ENCODE measurements around the gene AGMO.

GRCh38 chr7:15571301-15571878, 9.6 kb upstream of the AGMO start:
- no peak for TF ChIP-seq CTCF (IDR thresholded peaks at IDR 0.05)
- no peak for TF ChIP-seq POLR2A (IDR thresholded peaks at IDR 0.05)
